ENCODE results near the gene STIMATE. TPM values are rescaled to one million over a fixed set of nuclear protein-coding genes. Genes with fewer than 3 reads are reported as not detected.
A peak's percentile ranks its signal among the peaks of the same experiment; 100 is the strongest.

Gene STIMATE
- total RNA-seq, 4 donors from 2014 or later: 8.2 to 33.0 (median 16.4) TPM

GRCh38 chr3:52854013-52854412 is 43.3 kb downstream of the STIMATE start:
- WGBS, 2 donors (ENCODE audit: low coverage in 1 of 2): 87 to 90% methylated on average over 2 of the region's 2 CpGs
- Histone ChIP-seq H3K9me3 (no peaks in the 10 kb centered on the region), H3K4me3 (no peak overlapping the region), H3K4me1 (peaks cover 0 to 4% (median 0%) of the 10 kb centered on the region in 4 donors), H3K27me3 (no peaks in the 10 kb centered on the region), H3K27ac (no peak overlapping the region), H3K36me3 (peaks cover 0 to 4% (median 0%) of the 10 kb centered on the region in 4 donors)
- intact Hi-C loops (cut with DNase I; ENCODE audit: low total_unique reads) (no loop called here), in situ Hi-C loops (cut with MboI; ENCODE audit: low pct_ligation_motif_present in 1 of 4, low pct_unique_long_range_greater_than_20kb in 1 of 4, low sequenced_read_pairs in 3 of 4) (no loop called here)
- TF ChIP-seq POLR2AphosphoS5 (IDR thresholded peaks at IDR 0.05): no peak
- no peak for TF ChIP-seq POLR2A (IDR thresholded peaks at IDR 0.05)
- no peak for TF ChIP-seq EP300 (IDR thresholded peaks at IDR 0.05; ENCODE audit: low read depth)
- no peak for TF ChIP-seq CTCF (IDR thresholded peaks at IDR 0.05)
- no peak for DNase-seq

GRCh38 chr3:52852419-52852818 is 44.9 kb downstream of the STIMATE start:
- DNase-seq: no peak
- Histone ChIP-seq H3K27me3 (no peaks in the 10 kb centered on the region), H3K9me3 (no peaks in the 10 kb centered on the region), H3K4me3 (no peak overlapping the region), H3K36me3 (peaks cover 0 to 4% (median 0%) of the 10 kb centered on the region in 4 donors), H3K4me1 (peaks cover 0 to 4% (median 0%) of the 10 kb centered on the region in 4 donors), H3K27ac (no peak overlapping the region)
- in situ Hi-C loops (cut with MboI; ENCODE audit: low pct_ligation_motif_present in 1 of 4, low pct_unique_long_range_greater_than_20kb in 1 of 4, low sequenced_read_pairs in 3 of 4) (no loop called here), intact Hi-C loops (cut with DNase I; ENCODE audit: low total_unique reads) (no loop called here)
- WGBS, 2 donors (ENCODE audit: low coverage in 1 of 2): 88 to 100% methylated on average over 2 of the region's 2 CpGs
- no peak for TF ChIP-seq POLR2AphosphoS5 (IDR thresholded peaks at IDR 0.05)

GRCh38 chr3:52851348-52851747 is 46.0 kb downstream of the STIMATE start:
- peak; percentile 20 to 68 (median 47) for TF ChIP-seq CTCF (IDR thresholded peaks at IDR 0.05)
- no peak for TF ChIP-seq EP300 (IDR thresholded peaks at IDR 0.05; ENCODE audit: low read depth)
- TF ChIP-seq POLR2A (IDR thresholded peaks at IDR 0.05): no peak
- no peak for TF ChIP-seq POLR2AphosphoS5 (IDR thresholded peaks at IDR 0.05)
- Histone ChIP-seq H3K36me3 (peaks cover 0 to 4% (median 0%) of the 10 kb centered on the region in 4 donors), H3K27me3 (no peaks in the 10 kb centered on the region), H3K27ac (no peak overlapping the region), H3K9me3 (no peaks in the 10 kb centered on the region), H3K4me3 (no peak overlapping the region), H3K4me1 (peaks cover 0 to 1% (median 0%) of the 10 kb centered on the region in 4 donors)
- in situ Hi-C loops (cut with MboI; ENCODE audit: low pct_ligation_motif_present in 1 of 4, low pct_unique_long_range_greater_than_20kb in 1 of 4, low sequenced_read_pairs in 3 of 4): no loop called here
- WGBS, 2 donors (ENCODE audit: low coverage in 1 of 2): 77% methylated on average over 3 of the region's 3 CpGs; no CpG with 5 or more reads in 1 of the 2 donors
- DNase-seq: no peak
- intact Hi-C loops (cut with DNase I; ENCODE audit: low total_unique reads): no loop called here

GRCh38 chr3:52849656-52850055 is 47.7 kb downstream of the STIMATE start:
- Histone ChIP-seq H3K4me3 (no peak overlapping the region), H3K27me3 (no peaks in the 10 kb centered on the region), H3K27ac (no peak overlapping the region), H3K36me3 (peaks cover 0 to 4% (median 0%) of the 10 kb centered on the region in 4 donors), H3K9me3 (no peaks in the 10 kb centered on the region), H3K4me1 (peaks cover 0 to 18% (median 1%) of the 10 kb centered on the region in 4 donors)
- in situ Hi-C loops (cut with MboI; ENCODE audit: low pct_ligation_motif_present in 1 of 4, low pct_unique_long_range_greater_than_20kb in 1 of 4, low sequenced_read_pairs in 3 of 4) (loop anchor here in 3 of 4 donors (10.0 to 25.0 kb wide), 3 partner anchors 215 to 238 kb away; no protein-coding TSS in a partner anchor), intact Hi-C loops (cut with DNase I; ENCODE audit: low total_unique reads) (no loop called here)
- DNase-seq: no peak
- TF ChIP-seq POLR2A (IDR thresholded peaks at IDR 0.05) (no peak), CTCF (IDR thresholded peaks at IDR 0.05) (no peak), EP300 (IDR thresholded peaks at IDR 0.05; ENCODE audit: low read depth) (no peak), POLR2AphosphoS5 (IDR thresholded peaks at IDR 0.05) (no peak)
- WGBS, 2 donors (ENCODE audit: low coverage in 1 of 2): 99% methylated on average over 15 of the region's 15 CpGs; no CpG with 5 or more reads in 1 of the 2 donors

GRCh38 chr3:52848617-52849016 is 48.7 kb downstream of the STIMATE start:
- peaks cover 0 to 4% (median 0%) of the 10 kb centered on the region in 4 donors for H3K36me3 ChIP-seq
- TF ChIP-seq CTCF (IDR thresholded peaks at IDR 0.05) (no peak), POLR2A (IDR thresholded peaks at IDR 0.05) (no peak), POLR2AphosphoS5 (IDR thresholded peaks at IDR 0.05) (no peak), EP300 (IDR thresholded peaks at IDR 0.05; ENCODE audit: low read depth) (no peak)
- peak overlapping the region in 2 of 4 donors; percentile 33 to 48 for H3K27ac ChIP-seq
- in situ Hi-C loops (cut with MboI; ENCODE audit: low pct_ligation_motif_present in 1 of 4, low pct_unique_long_range_greater_than_20kb in 1 of 4, low sequenced_read_pairs in 3 of 4) (loop anchor here in 3 of 4 donors (10.0 to 25.0 kb wide), 3 partner anchors 216 to 239 kb away; no protein-coding TSS in a partner anchor), intact Hi-C loops (cut with DNase I; ENCODE audit: low total_unique reads) (no loop called here)
- H3K9me3 ChIP-seq: no peaks in the 10 kb centered on the region
- no peaks in the 10 kb centered on the region for H3K27me3 ChIP-seq
- WGBS, 2 donors (ENCODE audit: low coverage in 1 of 2): 70 to 90% methylated on average over 2 to 7 of the region's 7 CpGs
- no peak for DNase-seq
- peaks cover 0 to 20% (median 4%) of the 10 kb centered on the region in 4 donors for H3K4me1 ChIP-seq
- no peak overlapping the region for H3K4me3 ChIP-seq
